ENCODE data around the gene KCND3.

The KCND3 gene

DNA sequence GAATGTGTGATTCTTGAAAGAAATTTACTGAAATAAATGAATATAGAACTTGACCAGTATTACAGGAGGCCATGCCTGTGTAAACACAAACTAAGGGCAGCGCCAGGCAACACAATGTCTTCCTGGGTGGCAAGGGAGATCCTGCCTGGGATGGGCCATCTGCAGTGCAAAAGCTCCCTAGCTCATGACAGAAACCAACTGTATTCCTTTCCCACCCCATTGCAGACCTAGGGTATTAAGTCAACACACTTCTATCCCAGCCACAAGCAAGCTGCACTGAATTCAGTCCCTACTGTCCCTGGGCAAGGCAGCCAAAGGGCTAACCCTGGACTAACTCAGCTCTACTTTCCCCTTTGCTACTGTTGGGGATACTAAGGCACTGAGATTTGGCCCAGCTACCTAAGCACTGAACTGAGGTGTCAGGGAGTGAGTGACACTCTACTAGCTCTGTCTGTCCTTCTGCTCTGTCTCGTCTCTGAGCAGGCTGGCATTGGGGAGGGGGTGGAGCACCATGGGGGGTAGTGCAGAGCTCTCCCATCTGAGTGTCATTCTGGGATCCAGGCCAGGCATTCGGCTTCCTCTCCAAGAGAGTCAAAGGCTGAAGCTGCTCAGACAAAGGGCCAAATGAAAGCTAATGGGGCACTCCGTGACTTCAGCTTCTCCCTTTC is 252.8 kb downstream of the KCND3 start:
- DNase-seq = no peak

DNA sequence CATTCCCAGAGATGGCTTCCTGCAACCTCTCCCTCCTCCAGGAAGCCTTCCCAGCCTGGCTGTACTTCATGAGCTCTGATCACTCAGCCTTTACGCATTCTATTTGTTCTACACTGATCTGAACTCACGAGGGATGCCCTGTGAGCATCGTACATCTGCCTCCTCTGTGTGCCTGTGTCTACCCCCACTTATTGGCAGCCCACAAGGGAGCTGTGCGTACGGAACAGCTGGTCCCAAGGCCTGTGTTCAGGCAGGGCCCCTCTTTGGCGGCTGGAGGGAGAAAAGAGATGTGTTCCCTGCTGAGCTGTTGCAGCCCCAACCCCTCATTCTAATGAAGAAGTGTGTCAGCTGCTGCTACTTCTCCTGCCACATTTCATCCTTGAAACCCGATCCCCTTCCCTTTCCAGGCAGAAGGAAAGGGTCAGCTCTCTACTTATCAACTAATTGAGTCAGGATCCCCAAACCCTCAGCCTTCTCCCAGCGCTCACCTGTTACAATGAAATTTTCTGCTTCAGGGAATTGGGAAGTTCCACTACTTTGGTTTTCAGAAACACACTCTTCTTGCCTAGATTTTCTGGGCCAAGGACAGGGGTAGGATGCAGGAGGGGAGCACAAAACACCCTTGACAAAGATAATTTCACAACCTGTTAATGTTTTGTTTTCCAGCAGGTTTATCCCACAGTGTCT is 253.5 kb downstream of the KCND3 start:
- DNase-seq = no peak

DNA sequence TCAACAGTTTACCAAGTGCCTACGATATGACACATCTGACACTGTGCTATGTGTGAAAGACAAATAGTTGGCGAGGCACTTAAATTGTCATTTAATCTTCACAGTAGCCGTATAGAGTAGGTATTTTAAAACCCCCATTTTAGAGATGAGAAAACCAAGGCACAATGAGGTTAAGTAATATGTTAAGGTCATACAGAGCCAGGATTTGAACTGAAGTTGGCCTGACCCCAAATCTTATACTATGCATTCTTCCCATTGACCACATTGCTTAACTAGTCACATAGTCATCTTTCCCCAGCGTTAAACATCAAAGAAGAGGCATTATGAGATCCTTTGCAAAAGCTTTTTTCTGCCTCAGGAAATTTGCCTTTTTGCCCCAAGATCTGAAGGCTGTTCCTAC is 254.1 kb downstream of the KCND3 start:
- no peak for DNase-seq

- DNase-seq = no peak
These were observed 254.6 kb downstream of the KCND3 start for GRCh38 chr1:111734856-111735255.

DNA sequence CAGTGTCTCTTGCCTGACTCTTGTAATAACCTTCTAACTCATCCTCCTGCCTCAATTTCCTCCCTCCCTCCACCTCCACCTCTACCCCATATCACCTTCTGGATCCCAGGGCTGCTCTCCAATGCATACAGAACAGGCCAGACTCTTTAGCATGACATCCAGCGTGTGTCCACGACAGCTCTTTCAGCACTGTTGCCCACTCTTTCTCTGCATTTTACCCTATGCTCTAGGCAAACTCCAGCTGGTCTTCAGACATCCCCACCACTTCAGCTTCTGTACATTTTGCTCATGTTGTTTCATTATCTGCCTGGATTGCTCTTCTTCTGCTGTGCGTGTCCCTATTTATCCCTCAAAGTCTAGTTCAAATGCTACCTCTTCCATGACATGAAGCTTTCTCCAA is 255.0 kb downstream of the KCND3 start:
- no peak for DNase-seq

DNA sequence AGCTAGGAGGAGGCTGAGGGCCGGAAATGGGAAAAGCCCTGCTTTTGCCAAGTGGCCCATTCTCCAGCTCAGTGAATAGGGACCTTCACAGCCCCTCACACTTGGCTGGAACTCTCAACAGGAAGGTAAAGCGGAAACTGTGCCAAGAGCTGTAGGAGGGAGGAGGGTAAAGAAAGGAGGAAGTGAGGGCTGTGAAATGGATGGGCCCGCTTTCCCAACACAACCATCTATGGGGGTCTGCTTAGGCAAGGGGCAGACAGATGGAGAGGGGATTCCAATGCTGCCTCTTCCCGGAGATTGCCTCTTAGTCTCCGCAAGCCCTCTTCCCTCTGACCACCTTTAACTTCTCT is 255.5 kb downstream of the KCND3 start:
- no peak for DNase-seq

DNA sequence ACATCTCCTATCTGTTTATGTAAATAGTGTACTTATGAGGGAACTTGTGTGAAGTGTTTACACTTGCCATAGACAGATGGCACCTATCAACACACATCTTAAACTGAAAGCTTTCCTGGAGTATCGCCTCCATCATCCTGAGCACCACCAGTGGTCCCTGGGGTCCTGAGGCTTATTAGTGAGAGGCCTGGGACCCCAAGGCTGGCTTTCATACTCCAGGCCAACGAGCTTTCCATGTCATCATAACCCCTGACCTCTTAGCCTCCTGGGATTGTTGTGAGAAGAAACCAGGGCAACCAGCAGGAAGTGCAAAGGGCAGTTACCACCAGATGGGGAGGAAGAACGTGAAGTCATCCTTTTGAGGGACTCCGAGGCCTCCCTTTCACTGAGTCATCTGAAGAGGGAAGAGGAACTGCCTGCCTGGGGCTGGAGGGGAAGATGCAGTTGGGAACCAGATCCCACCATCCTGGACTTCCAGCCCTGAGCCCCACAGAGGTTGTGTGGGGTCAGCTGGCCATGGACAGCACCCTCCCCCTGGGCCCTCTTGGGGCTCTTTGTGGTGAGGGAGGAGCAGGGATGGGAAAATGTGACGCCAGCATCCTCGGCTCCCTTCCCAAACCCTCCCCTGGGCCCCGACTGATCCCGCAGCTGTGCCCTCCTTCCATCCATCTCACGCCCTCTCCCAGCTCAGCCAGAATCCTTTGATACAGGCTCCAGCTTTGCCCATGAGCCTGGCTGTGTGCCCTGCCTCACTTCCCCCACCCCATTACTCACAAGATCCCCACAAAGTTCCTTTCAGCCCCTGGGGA is 256.1 kb downstream of the KCND3 start:
- DNase-seq = no peak

DNA sequence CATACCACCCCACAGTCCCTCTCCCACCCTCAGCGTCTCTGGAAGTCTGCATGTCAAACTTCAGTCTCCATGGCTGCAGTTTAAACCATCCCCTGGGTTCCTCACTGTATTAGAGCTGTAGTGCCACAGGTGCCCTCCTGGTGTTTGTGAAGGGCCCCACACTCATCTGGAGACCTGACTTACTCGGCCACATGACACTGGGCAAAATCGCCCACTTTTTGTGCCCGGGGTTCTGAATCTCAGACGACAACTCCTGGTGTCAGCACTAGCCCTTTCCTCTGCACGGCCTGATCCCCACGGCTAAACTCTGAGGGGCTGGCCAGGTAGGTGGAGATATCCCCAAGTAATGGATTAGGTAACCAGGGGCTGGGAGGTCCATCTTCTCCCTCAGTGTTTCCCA is 256.8 kb downstream of the KCND3 start:
- no peak for DNase-seq

GRCh38 chr1:111731956-111732355 is 257.5 kb downstream of the KCND3 start:
- DNase-seq = no peak

GRCh38 chr1:111730706-111731105 is 258.8 kb downstream of the KCND3 start:
- DNase-seq = no peak

GRCh38 chr1:111729946-111730681 is 259.4 kb downstream of the KCND3 start:
- DNase-seq = no peak

- no peak for DNase-seq
These were observed 260.1 kb downstream of the KCND3 start for GRCh38 chr1:111729271-111729921.

GRCh38 chr1:111727056-111727455 is 262.4 kb downstream of the KCND3 start:
- DNase-seq = no peak

GRCh38 chr1:111725192-111725591 is 264.3 kb downstream of the KCND3 start:
- DNase-seq = no peak

DNA sequence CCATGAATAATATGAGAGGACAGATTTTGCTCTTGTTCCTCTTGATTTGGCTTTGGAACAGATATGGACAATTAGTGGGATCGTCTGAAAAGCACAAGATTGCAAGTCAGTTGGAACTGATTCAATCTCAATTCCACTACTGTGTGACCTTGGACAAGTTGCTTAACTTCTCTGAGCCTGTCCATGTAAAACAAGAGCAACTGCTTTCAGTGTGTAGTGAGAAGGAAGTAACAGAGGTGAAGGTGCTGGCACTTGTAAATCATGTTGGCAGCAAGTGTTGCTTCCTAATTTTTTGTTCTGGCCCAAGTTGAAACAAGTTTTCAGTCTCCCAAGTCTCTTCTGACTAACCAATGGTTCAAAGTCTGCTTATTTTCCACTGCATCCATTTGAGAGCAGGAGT is 265.6 kb downstream of the KCND3 start:
- no peak for DNase-seq

DNA sequence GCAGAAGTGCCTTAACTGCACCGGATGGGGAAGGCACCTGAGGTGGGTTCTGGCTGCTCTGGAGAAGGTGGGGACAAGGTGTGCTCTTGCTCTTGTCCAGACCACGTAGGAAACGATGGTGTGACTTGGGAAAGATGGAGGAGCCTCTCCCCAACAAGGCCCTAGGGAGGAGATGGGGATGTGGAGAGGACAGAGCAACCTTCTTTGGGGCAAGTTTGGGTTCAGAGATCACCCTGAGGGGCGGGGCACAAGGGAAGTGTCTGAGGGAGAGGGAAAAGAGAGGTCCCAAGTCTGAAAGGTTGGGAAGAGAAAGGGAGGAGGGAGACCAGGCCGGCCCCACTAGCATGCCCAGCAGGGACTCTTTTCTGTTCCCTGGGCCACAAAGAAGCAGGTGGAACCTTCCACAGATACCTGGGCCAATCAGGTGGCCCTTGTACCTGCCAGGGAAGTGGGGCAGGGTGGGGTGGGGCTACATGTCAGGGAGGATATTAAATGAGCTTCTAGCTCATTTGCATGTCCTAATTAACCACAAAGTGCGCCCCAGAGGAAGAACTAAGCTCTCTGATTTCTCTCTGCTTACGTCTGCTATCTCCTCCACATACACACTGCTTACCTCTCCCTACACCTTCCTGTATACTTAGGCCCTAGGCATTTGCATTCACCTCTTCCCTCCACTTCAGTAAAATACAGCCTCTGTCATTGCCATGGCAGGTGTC is 266.2 kb downstream of the KCND3 start:
- DNase-seq = no peak

GRCh38 chr1:111720977-111721786 is 268.3 kb downstream of the KCND3 start:
- DNase-seq = no peak
